HG02610 (cell line): ENCODE results near the gene TRAF6.
"Not testable (repeated sequence)": the region's sequence is repeated elsewhere in the genome, so short reads cannot be mapped to it uniquely, and the experiment has no call there.

ENCODE experiments used
- ATAC-seq: cut with Tn5 transposase; IDR thresholded peaks from one replicate; pipeline ENCODE4 v1.9.1; 2021; ENCODE audit warnings: mild to moderate bottlenecking, moderate library complexity; ENCODE audit not compliant: unreplicated experiment

Gene TRAF6

GRCh38 chr11:36498721-36499120, 11.4 kb downstream of the TRAF6 start:
- ATAC-seq: no peak

GRCh38 chr11:36493332-36493731, 16.7 kb downstream of the TRAF6 start:
- no peak for ATAC-seq

GRCh38 chr11:36492724-36493304, 17.3 kb downstream of the TRAF6 start:
- ATAC-seq: no peak

GRCh38 chr11:36490026-36490806, 19.9 kb downstream of the TRAF6 start:
- no peak for ATAC-seq

- peak; percentile 54 for ATAC-seq
Observed at GRCh38 chr11:36488096-36488495, 22.0 kb downstream of the TRAF6 start.

- no peak for ATAC-seq
Observed at GRCh38 chr11:36487619-36488018, 22.5 kb downstream of the TRAF6 start.

- no peak for ATAC-seq
Observed at GRCh38 chr11:36485298-36486002, 24.6 kb downstream of the TRAF6 start.

GRCh38 chr11:36483042-36483441, 27.0 kb downstream of the TRAF6 start:
- ATAC-seq: not testable (repeated sequence)

GRCh38 chr11:36480833-36481232, 29.2 kb downstream of the TRAF6 start:
- ATAC-seq: no peak

- no peak for ATAC-seq
Observed at GRCh38 chr11:36478700-36479329, 31.3 kb downstream of the TRAF6 start.

GRCh38 chr11:36475192-36475591, 34.9 kb downstream of the TRAF6 start:
- ATAC-seq: no peak

GRCh38 chr11:36471577-36471976, 38.5 kb downstream of the TRAF6 start:
- no peak for ATAC-seq

GRCh38 chr11:36469881-36470802, 39.9 kb downstream of the TRAF6 start:
- ATAC-seq: no peak

GRCh38 chr11:36469063-36469462, 41.0 kb downstream of the TRAF6 start:
- ATAC-seq: no peak

GRCh38 chr11:36467916-36468315, 42.2 kb downstream of the TRAF6 start:
- no peak for ATAC-seq

GRCh38 chr11:36467012-36467411, 43.1 kb downstream of the TRAF6 start:
- no peak for ATAC-seq

- ATAC-seq: no peak
Observed at GRCh38 chr11:36465449-36466163, 44.5 kb downstream of the TRAF6 start.

- no peak for ATAC-seq
Observed at GRCh38 chr11:36464720-36465119, 45.4 kb downstream of the TRAF6 start.

GRCh38 chr11:36463781-36464180, 46.3 kb downstream of the TRAF6 start:
- no peak for ATAC-seq

- ATAC-seq: no peak
Observed at GRCh38 chr11:36462321-36462720, 47.8 kb downstream of the TRAF6 start.
